WTC11 (cell line): ENCODE results near the gene PPP1R2.
"Not testable (repeated sequence)": the region's sequence is repeated elsewhere in the genome, so short reads cannot be mapped to it uniquely, and the experiment has no call there.

Experiments used
- ATF1 ChIP-seq: sonication (generic); formaldehyde crosslinking; IDR thresholded peaks from 2 replicates; pipeline ENCODE4 v1.8.1; 2023; ENCODE audit warnings: mild to moderate bottlenecking, moderate library complexity, missing genetic modification reagents
- ATF3 ChIP-seq: sonication (generic); formaldehyde crosslinking; conservative IDR thresholded peaks from 2 replicates; pipeline ENCODE4 v1.8.1; 2022; ENCODE audit warnings: mild to moderate bottlenecking, missing genetic modification reagents
- CREB1 ChIP-seq: sonication (generic); formaldehyde crosslinking; IDR thresholded peaks from 2 replicates; pipeline ENCODE4 v1.8.0; 2023; ENCODE audit warnings: mild to moderate bottlenecking, missing genetic modification reagents
- TF ChIP-seq, protein P1 (sequence below): fragments of 200-600 bp; IDR thresholded peaks from 2 replicates; pipeline ENCODE4 v1.8.0; 2022; ENCODE audit warnings: antibody characterized with exemption

- TF ChIP-seq CREB1, ATF3, ATF1 (CRISPR knock-in tag): not testable (repeated sequence)
- TF ChIP-seq, protein P1, sequence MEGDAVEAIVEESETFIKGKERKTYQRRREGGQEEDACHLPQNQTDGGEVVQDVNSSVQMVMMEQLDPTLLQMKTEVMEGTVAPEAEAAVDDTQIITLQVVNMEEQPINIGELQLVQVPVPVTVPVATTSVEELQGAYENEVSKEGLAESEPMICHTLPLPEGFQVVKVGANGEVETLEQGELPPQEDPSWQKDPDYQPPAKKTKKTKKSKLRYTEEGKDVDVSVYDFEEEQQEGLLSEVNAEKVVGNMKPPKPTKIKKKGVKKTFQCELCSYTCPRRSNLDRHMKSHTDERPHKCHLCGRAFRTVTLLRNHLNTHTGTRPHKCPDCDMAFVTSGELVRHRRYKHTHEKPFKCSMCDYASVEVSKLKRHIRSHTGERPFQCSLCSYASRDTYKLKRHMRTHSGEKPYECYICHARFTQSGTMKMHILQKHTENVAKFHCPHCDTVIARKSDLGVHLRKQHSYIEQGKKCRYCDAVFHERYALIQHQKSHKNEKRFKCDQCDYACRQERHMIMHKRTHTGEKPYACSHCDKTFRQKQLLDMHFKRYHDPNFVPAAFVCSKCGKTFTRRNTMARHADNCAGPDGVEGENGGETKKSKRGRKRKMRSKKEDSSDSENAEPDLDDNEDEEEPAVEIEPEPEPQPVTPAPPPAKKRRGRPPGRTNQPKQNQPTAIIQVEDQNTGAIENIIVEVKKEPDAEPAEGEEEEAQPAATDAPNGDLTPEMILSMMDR: not testable (repeated sequence)
Measured at GRCh38 chr3:195514610-195515235, 28.4 kb downstream of the PPP1R2 start.
